Middle frontal gyrus (tissue), 1 donor: ENCODE data around the gene ABCA1.

Experiments used
- DNase-seq: peaks from one replicate; pipeline ENCODE4 v3.0.0-alpha.2; 2015; ENCODE audit warnings: low spot score; ENCODE audit errors: extremely low spot score

The ABCA1 gene

GRCh38 chr9:104841601-104842141 lies 86.3 kb downstream of the ABCA1 start:
- DNase-seq, result no peak

- no peak for DNase-seq
These were observed 89.0 kb downstream of the ABCA1 start for GRCh38 chr9:104838958-104839357.

- DNase-seq, result no peak
These were observed 91.2 kb downstream of the ABCA1 start for GRCh38 chr9:104836767-104837166.

GRCh38 chr9:104836235-104836634 lies 91.7 kb downstream of the ABCA1 start:
- DNase-seq, result no peak

- DNase-seq, result no peak
These were observed 92.8 kb downstream of the ABCA1 start for GRCh38 chr9:104835161-104835560.

GRCh38 chr9:104833696-104834095 lies 94.3 kb downstream of the ABCA1 start:
- DNase-seq, result no peak

- no peak for DNase-seq
These were observed 96.3 kb downstream of the ABCA1 start for GRCh38 chr9:104831681-104832080.

- no peak for DNase-seq
These were observed 101.0 kb downstream of the ABCA1 start for GRCh38 chr9:104826911-104827310.

GRCh38 chr9:104826079-104826775 lies 101.7 kb downstream of the ABCA1 start:
- no peak for DNase-seq

GRCh38 chr9:104820336-104820735 lies 107.6 kb downstream of the ABCA1 start:
- DNase-seq, result no peak

- no peak for DNase-seq
These were observed 108.9 kb downstream of the ABCA1 start for GRCh38 chr9:104819033-104819432.

GRCh38 chr9:104817437-104817836 lies 110.5 kb downstream of the ABCA1 start:
- DNase-seq, result no peak

GRCh38 chr9:104815851-104816565 lies 111.9 kb downstream of the ABCA1 start:
- no peak for DNase-seq

GRCh38 chr9:104810421-104811339 lies 117.3 kb downstream of the ABCA1 start:
- DNase-seq, result no peak

- DNase-seq, result no peak
These were observed 119.8 kb downstream of the ABCA1 start for GRCh38 chr9:104808035-104808614.

- no peak for DNase-seq
These were observed 122.5 kb downstream of the ABCA1 start for GRCh38 chr9:104805441-104805840.

- DNase-seq, result no peak
These were observed 125.0 kb downstream of the ABCA1 start for GRCh38 chr9:104802906-104803305.

- DNase-seq, result no peak
These were observed 125.8 kb downstream of the ABCA1 start for GRCh38 chr9:104802110-104802509.

- no peak for DNase-seq
These were observed 127.7 kb downstream of the ABCA1 start for GRCh38 chr9:104800068-104800785.

GRCh38 chr9:104798209-104798995 lies 129.6 kb downstream of the ABCA1 start:
- DNase-seq, result no peak
